T-helper 22 cell (primary cell): ENCODE measurements around the gene TTLL9.
A peak's percentile ranks its signal among the peaks of the same experiment; 100 is the strongest.
"Not testable (repeated sequence)": the region's sequence is repeated elsewhere in the genome, so short reads cannot be mapped to it uniquely, and the experiment has no call there.

Experiments used
- DNase-seq: peaks from one replicate; pipeline ENCODE4 v3.0.0-alpha.2; 2020; ENCODE audit warnings: low read depth

TTLL9 gene, protein sequence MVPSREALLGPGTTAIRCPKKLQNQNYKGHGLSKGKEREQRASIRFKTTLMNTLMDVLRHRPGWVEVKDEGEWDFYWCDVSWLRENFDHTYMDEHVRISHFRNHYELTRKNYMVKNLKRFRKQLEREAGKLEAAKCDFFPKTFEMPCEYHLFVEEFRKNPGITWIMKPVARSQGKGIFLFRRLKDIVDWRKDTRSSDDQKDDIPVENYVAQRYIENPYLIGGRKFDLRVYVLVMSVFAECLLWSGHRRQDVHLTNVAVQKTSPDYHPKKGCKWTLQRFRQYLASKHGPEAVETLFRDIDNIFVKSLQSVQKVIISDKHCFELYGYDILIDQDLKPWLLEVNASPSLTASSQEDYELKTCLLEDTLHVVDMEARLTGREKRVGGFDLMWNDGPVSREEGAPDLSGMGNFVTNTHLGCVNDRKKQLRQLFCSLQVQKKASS

GRCh38 chr20:31869942-31870725, at the start of gene TTLL9, which contains the start of gene DUSP15:
TTLL9 (plus strand) TSS chr20:31870634; CDS start chr20:31871127, 493 bp downstream.
DUSP15 (minus strand) TSS chr20:31870527; CDS start chr20:31870337, 190 bp downstream.
- no peak for DNase-seq

DNA sequence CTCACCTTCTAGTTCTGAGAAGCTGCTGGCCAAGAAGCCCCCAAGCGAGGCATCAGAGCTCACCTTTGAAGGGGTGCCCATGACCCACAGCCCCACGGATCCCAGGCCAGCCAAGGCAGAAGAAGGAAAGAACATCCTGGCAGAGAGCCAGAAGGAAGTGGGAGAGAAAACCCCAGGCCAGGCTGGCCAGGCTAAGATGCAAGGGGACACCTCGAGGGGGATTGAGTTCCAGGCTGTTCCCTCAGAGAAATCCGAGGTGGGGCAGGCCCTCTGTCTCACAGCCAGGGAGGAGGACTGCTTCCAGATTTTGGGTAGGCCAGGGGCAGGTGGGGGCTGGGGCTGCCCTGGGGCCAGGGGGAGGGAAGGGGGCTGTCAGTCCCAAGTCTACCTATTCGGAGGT, 49.0 kb upstream of the TTLL9 start:
- no peak for DNase-seq

- peak; percentile 32 for DNase-seq
These were observed 47.8 kb upstream of the TTLL9 start for GRCh38 chr20:31822421-31823330.

DNA sequence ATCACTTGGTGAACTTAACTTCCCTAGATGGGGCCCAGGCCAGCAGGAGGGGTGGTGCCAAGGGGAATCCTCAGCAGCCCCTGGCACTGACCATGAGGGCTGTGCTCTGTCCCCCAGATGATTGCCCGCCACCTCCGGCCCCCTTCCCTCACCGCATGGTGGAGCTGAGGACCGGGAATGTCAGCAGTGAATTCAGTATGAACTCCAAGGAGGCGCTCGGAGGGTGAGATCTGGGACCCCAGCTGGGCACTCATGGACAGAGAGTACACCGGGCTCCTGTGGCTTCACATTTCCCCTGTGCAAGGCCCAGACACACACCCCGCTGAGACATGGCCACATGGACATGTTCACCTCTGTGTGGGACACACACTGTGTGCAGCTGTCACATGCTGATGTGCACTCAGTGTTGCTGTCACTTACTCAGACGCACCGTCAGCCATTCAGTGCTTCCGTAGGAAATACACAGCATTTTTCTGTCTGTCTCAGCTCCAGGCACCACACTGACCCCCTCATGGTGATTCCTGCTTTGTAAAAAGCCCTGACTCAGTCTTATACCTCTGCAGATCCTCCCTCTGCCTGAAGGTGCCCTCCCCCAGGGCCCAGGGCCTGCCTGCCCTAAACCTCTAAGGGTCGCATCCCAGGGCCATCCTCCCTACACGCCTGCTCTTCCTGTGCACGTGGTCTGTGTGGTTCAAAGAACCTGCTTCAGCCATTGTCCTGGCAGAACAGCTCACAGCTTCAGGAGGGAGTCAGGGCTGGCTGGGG, 46.9 kb upstream of the TTLL9 start:
- DNase-seq, result no peak

DNA sequence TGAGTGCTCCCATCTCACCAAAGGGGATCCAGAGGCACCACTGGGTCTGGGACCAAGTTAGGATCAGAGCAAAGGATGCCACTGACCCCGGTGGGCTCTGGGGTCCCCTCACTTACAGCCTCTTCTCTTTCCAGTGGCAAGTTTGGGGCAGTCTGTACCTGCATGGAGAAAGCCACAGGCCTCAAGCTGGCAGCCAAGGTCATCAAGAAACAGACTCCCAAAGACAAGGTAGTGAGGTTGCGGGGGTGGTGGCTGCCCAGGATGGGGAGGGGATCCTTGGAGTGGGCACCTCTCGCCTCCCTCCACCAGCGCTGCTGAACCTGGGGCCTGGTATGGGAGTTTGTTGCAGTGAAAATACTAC, 46.3 kb upstream of the TTLL9 start:
- no peak for DNase-seq

DNA sequence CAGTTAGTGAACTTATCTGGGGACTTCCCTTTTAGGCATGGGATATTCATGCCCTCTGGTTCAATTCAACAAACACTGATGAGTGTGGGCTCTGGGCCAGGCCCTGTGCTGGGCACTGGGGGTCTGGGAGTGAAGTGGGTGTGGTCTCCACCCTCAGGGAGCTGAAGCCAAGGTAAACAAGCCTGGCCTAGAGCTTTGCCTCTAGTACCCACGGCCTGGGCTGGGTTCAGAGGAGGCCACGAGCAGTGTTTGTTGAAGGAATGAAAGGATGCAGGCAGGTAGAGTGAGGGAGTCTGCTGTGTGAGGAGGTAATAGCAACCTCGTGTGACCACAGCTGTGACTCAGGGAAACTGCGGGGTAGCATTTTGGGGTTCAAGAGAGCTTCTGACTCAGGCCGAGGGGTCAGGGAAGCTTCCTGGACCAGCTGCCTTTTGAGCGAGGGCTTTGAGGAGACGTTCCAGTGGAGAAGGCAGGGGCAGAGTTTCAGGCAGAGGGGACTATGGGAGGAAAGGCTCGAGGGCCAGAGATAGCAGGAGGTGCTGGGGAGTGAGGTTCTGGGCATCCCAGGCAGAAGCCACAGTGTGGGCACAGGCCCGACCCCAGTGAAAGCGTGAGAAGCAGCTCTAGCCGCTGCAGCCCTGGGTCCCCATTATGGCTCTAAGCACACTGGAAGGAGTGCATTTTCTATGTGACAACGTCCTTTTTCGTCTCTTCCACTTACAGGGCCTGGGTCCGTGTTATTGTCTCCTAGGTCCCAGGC, 45.7 kb upstream of the TTLL9 start:
- DNase-seq, result no peak

DNA sequence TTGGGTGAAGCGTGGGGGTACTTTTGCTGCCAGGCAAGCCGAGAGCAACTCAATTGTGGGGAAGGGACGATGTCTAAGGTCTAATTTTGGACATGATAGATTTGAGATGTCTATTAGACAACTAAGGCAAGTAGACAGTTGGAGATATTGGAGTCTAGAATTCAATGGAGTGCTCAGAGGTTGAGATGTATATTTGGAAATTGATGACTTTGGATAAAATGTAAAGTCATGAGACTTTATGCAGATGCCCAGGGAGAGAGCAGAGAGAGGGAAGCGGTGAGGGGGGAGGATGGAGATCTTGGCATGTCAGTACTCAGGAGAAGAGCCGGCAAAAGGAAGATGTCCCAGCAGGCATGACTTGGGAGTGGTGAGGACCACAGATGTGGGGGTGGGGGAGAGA, 44.4 kb upstream of the TTLL9 start:
- no peak for DNase-seq

DNA sequence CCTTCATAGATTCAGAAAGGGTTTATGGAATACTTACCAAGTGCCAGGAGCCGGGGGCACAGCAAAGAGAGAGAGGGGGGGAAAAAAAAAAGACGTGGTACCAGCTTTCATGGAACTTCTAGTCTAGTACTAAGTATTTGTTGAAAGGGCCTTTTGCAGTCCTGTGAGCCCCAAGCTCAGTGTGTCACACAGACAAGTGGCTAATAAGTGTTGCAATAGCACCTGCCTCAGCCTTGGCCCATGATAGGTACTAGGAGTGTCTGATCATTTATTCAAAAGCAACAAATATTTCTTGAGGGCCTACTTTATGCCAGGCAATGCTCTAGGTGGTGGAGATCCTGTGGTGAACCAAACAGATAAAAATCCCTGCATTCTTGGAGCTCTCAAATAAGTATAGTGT, 43.4 kb upstream of the TTLL9 start:
- DNase-seq, result no peak

- not testable (repeated sequence) for DNase-seq
These were observed 42.4 kb upstream of the TTLL9 start for GRCh38 chr20:31828016-31828415.

DNA sequence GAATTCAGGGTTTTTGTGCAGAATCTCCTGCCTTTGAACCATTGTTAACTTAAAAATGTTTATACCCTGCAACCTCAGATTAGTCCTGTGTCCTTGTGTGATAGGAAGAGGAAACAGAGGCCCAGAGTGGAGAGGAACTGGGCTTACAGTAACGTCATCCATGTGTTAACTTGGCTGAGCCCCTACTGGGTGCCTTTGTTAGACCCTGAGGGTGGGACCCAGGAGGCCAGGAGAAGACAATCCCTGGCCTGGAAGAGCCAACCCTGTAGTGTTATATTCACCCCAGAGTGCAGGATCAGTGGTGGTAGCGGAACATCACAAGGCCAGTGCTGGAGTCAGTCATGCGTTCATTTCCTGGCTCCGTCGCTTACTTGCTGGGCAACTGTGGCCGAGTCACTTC, 40.7 kb upstream of the TTLL9 start:
- no peak for DNase-seq

DNA sequence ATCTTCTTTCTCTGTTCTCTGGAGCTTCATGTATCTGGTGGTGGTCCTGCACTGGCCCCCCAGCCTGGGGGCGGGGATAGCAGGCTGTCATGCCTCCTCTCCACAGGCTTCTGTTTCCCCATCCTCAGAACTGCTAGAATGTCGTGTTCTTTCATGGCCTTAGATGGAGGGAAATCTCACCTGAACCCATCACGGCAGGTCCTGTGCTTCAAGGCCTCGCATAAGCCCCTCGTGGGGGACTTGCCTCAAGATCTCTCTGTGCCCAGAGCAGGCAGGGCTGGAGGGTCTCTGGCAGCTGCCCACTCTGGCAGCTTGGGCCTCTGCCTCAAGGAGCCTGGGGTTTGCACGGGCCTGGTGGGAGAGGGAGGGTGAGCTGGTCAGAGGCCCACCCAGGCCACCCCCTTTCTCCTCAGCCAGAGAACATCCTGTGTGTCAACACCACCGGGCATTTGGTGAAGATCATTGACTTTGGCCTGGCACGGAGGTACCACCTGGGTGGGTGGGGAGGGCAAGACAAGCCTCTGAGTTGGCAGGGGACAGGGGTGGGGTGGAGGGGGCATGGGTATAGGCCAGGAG, 39.9 kb upstream of the TTLL9 start:
- DNase-seq, result no peak

DNA sequence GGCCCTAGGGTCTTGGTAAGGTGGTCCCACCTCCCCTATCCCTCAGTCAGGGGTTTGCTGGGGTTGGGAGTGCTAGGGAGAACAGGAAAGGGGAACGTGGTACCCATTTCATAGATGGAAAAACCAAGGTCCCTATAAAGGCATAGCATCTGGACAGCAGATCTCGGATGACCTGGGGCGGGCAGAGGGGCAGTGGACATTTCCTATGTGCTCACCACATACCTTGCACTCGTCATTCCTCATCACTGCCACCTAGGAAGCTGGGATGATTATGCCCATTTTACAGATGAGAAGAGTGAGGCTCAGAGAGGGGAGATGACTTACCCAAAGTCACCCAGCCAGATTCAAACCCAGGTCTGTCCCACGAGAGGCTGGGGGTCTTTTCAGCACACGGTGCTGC, 39.2 kb upstream of the TTLL9 start:
- DNase-seq, result no peak

- no peak for DNase-seq
These were observed 38.6 kb upstream of the TTLL9 start for GRCh38 chr20:31831771-31832306.

GRCh38 chr20:31833130-31833930, 37.1 kb upstream of the TTLL9 start:
- no peak for DNase-seq

DNA sequence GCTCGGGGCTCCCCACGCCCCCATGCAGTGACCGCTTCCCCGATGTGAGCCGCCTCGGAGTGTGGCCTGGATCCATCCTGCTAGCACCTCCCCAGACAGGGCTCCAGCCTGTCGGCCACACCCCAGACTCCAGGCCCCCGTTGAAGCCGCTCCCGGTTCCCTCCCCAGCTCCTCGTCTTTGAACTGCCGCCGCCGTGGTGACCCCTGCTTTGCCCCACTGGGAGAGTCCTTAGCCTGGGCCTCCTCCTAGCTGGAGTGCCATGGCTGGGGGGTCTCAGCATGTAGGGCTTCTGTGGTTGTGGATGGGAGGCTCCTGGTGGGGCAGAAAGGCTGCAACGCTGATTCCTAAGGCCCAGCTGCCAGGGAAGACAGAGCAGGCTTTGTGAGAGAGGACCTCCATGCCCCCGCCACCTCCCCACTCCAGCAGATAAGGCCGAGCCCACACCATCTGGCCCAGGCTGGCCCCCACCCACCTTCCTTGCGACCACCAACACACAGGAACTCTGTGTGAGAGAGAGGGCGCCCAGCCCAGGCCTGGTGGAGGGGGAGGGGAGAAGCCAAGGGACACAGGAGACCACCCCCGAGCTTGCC, 36.4 kb upstream of the TTLL9 start:
- DNase-seq, result no peak

DNA sequence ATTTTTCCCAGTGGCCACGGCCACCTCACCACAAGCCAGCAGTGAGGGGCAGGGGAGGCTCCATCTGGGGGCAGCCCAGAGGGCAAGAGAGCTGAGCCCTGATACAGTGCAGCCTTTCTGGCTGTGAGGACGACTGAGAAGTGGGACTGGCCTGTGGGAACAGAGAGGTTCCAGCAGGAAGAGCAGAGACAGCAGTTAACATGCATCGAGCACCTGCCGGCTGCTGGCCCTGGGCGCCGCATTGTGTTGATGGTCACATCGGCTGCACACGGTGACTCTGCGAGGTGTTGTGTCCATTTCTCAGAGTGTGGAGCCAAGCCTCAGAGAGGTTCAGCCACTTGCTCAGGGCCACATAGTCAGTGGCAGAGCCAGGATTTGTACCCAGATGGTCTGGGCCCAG, 34.9 kb upstream of the TTLL9 start:
- no peak for DNase-seq

DNA sequence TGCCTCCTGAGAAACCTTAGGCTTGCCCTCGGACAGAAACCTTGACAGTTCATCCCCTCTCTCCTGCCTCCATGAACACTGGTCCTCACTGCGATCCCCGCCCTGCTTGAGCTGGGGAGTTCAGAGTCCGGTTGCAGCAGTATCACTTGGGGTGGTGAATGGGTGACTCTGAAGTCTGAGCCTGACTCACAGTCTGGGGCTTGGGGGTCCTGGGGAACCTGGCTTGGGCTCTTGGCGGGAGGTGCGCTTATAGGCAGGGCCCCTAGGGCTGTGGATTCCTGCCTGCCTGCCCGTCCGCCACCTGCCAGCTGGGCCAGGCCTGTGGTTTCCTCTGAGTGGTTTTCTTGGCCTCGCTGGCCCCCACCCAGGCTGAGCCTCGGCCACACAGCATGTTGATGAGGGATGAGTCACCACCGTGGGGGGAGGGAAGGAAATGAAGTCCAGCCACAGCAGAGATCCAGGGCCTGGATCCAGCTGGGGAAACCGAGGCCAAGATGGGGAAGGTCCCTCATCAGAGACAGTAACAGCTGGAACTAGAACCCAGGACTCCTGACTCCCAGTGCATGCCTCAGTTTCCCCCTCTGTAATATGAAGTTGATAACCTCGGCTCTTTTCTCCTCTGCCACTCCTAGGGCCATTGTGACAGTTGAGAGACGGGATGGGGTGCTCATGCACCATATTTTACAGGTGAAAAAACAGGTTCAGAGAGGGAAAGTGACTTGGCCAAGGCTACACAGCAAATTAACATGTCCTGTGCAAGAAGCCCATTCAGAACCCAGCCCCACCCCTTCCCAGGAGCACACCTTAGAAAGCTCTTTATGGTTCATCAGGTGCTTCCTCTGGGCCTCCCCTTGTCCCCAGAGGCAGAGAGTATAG, 34.2 kb upstream of the TTLL9 start:
- DNase-seq, result no peak
